OCI-M2 (cell line): ENCODE results near the gene ANKS1A.

Experiments used
- DNase-seq: peaks from one replicate; lab custom pipeline; 2025; ENCODE audit not compliant: unreplicated experiment; lab: John Stamatoyannopoulos, UW

Gene ANKS1A

DNA sequence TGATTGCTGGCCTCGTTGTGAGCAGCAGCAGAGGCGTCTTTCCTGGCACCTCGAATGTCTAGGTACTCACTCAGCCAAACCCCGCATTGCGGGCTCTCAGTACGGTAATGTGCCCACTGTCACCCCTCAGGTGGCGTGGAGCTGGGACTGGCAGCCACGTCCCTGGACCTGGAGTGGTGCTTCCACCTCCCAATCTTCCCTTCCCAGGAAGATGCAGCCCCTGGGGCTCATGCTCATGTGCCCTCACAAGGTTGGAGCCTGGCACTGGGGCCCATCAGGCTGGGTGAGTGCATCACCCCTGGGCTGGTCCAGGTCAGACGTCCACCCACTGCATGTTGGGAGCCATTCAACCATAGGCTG lies 176.4 kb downstream of the ANKS1A start:
- no peak for DNase-seq

DNA sequence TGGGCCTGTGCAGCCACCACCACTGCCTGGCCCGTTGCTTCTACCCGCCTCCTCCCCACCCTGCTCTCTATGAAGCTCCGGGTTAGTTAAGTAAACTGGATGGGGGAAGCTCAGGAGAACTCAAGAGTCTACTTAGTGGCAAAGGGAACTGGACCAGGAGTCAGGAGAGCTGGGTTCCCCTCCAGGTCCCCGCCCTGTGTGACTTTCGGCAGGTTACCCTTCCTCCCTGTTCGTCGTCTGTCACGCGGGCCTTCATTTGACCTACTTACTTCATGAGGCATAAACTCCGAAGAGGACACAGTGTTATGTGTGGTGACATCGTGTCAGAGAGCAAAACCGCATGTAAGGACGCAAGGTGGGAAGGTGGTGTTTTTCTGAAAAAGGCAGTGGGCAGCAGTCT lies 176.8 kb downstream of the ANKS1A start:
- no peak for DNase-seq

DNA sequence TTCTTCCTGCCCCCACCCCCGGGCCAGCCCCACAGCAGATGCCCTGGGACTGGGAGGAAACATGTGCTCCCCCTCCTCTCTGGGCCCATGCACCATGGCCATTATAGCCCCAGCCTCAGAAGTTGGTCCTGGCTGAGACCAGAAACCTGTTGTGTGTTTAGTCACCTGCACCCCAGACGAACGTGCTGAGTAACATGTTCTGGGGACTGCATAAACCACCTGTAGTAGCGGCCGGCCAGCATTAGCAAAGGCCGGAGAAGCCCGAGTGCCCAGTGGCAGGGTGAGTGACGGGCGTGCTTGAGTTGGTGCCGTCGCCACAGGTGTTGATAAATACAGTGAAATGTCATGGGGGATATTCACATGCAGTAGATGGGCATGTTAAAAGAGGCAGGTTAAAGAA lies 178.2 kb downstream of the ANKS1A start:
- no peak for DNase-seq

DNA sequence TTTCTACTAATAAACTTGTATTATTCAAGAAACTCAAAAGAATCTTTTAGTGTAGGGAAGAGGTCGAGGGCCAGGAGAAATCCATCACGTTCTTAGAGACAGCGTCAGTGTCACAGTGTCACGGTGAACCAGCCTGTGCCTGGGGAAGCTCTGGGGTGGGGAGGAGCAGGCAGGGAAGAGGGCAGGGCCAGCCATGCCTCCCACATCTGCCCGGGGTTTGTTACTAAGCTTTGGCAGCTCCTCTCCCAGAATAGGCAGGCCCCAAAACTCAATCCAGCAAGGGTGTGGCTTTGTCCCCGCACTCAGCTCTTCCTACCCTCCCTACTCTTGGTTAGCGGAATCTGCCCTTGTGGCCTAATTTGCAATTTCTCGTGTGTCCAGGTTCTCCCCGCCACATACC lies 179.2 kb downstream of the ANKS1A start:
- no peak for DNase-seq

GRCh38 chr6:35068644-35069043 lies 179.6 kb downstream of the ANKS1A start:
- no peak for DNase-seq

DNA sequence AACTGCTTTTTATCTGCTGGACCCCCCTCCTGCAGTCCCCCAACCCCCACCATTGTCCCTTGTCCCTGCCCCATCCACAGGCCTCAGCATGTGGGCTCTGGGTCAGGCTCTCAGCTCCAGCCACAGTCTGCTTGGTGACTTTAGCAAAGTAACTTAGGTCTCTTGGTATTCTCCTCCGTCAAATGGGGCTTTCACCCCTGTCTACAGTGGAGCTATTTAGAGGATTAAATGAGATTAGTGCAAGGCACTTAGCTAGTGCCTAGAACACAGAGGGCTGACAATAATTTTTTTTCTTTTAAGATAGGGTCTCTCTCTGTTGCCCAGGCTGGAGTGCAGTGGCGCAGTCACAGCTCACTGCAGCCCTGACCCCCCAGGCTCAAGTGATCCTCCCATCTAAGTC lies 180.2 kb downstream of the ANKS1A start:
- DNase-seq = no peak

- no peak for DNase-seq
Observed at GRCh38 chr6:35070111-35070510, 181.1 kb downstream of the ANKS1A start.

- DNase-seq = no peak
Observed at GRCh38 chr6:35071347-35071994, 182.4 kb downstream of the ANKS1A start.

DNA sequence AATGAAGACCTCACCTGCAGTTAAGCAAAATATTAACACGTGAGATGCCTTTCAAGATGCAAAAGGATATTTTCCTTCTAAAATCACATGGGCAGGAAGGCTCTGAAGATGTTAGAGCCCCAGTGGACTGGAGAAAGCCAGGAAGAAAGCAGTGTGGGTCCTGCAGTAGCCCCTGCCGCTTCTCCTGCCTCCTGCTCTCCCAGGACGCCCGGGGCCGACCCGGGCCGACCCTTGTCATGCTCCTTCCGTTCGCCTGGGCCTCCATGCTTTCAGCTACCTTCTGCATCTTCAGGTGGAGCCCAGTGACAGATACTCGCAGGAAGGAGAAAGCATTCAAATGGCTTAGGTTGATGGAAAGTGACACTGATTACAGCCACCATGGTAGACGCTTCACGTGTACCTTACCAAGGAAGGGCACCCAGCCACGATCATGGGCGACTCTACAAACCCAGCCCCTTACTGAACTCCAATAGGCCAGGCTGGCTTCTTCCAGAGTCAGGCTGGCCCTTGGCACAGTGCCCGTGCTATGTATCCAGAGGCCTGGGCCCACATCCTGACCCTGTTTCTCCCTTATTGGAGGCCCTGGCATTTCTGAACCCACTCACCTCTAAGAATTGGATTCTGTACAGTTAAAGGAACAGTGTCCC lies 183.1 kb downstream of the ANKS1A start:
- no peak for DNase-seq

DNA sequence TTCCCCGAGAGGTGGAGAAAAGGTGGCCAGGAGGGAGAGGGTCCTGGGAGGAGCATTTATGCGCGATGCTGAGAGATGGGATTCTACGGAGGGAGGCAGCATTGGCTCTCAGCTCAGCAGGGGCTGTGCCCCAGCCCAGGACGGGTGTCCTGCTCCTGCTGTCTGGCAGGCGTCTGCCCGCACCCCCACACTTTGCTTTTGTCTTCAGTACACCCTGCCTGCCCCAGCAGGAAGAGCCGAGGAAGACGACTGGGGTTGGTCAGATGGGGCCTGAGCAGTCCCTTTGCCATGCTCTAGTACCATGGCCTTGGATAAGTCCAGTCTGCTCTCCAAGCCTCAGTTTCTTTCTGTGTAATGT lies 183.6 kb downstream of the ANKS1A start:
- DNase-seq = no peak

- no peak for DNase-seq
Observed at GRCh38 chr6:35073211-35073610, 184.2 kb downstream of the ANKS1A start.

DNA sequence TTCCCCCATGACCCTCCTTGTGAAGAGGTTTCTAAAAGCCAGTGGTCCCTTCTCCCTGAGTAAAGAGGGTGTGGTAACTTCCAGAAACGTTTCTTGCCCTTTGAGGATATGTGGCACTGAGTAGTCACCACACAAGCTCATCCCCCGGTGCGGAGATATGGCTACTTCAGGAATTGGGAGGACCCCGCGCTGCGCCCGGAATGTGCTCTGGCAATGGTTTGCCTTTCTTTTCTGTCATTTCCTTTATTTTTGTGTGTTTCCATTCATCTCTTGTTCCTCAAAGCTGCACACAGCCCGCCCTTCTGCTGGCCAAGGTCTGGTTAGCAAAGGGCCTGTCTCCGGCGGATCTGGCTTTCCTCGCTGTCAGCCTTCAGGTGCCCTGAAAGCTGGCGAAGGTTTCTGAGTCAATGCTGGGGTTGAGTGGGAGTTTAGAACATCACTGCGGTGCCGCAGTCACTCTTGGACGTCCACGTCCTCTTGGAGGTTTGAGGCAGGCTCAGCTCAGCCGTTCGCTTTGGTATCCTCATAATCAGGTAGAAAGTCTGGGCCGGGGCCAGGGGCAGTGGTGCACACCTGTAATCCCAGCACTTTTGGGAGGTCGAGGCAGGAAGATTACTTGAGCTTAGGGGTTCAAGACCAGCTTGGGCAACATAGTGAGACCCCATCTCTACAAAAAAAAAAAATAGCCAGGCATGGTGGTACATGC lies 184.9 kb downstream of the ANKS1A start:
- no peak for DNase-seq

- no peak for DNase-seq
Observed at GRCh38 chr6:35076997-35077712, 188.1 kb downstream of the ANKS1A start.

- no peak for DNase-seq
Observed at GRCh38 chr6:35077713-35078105, 188.7 kb downstream of the ANKS1A start.

GRCh38 chr6:35078226-35078850 lies 189.3 kb downstream of the ANKS1A start:
- DNase-seq = no peak

DNA sequence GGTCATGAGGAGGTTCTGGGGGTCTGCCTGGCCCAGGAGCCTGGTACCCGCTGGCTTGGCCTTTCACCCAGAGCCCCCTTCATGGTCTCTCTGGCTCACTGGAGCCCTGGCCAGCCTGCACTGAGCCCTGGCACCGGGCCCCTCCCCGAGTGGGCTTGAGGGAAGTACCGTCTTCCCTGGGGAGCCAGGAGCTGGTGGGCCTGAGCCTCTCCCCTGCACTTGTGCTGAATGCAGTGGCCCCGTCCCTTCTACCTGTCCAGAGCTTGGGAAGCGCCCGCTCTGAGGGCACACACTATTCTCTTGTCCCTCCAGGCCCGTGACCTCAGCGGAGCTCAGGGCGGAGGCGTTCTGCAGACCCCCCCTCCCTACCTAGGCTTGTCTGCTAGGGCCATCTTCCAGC lies 189.8 kb downstream of the ANKS1A start:
- no peak for DNase-seq

- DNase-seq = no peak
Observed at GRCh38 chr6:35079311-35080000, 190.4 kb downstream of the ANKS1A start.

DNA sequence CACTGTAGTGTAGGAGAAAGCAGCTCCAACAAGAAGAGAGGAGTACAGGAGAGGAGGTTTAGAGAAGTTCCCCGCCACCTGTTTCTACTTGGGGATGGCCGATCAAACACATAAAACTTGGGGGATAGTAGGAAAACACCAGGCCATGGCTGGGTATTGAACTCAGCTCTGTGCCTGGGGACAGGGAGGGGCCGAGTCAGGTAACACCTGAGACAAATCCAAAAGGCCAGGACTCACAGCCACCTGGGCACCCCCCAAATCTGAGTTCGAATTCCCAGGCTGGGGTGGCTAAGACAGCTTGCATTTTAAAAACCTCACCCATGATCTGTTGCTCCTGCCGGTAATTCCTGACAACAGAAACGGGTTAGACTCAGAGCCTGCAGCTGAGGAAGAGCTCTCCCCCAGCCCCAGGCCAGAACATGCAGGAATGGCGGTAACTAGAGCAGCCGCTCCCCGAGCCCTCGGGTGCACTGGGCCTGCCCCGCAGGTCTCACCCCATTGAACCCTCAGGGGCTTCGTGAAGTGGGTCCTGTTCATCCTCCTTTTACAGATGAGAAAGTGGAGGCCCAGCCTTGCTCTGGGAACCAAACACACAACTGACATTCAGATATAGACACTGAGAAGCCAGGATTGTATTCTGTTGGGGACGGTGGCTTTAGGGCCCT lies 191.1 kb downstream of the ANKS1A start:
- DNase-seq = no peak

DNA sequence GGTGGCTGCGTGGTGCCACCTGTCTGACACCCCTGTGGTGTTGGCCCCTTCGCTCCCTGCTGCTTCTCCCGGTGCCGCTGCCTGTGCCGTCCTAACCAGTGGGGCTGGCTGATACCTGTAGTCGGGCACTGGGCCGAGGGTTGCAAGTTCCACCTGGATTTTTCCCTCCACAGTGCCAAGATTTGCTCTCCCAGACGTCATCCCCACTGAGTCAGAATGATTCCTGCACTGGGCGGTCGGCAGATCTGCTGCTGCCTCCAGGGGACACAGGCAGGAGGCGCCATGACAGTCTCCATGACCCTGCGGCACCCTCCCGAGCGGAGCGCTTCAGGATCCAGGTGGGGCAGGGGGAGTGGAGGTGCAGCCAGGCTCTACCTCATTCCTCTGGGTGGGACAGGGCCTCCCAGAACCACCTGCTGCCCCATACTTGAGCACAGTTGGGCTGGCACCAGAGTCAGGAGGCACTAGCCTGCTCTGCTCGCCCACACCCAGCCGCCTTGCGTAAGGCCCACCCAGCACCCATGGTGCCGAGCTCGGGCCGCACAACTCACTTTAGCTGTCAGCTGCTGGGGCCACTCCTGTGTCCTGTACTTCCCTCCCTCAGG lies 191.9 kb downstream of the ANKS1A start:
- no peak for DNase-seq

DNA sequence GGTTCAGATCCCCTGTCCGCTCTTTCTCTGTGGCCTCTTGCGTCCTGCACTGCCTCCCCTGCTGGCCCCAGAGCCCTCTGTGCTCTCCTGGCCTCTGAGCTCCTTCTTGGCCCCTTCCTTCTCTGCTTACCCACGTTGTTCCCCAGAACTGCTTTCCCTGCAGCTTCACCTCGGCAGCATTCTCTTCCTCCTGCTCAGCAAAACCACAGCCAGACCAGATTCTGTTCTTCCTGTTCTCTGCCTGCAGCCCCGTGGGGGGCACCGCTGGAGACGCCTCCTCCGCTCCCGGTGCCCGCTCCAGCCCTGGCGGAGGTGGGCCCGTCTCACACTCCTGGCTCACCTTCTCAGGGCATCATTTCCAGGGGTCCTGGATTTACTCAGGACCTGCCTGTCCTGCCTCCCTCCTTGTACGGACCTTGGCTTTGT lies 192.4 kb downstream of the ANKS1A start:
- no peak for DNase-seq
